Endodermal cell (in vitro differentiated cells): ENCODE measurements around the gene RAP1GAP2. TPM values are rescaled to one million over a fixed set of nuclear protein-coding genes. Genes with fewer than 3 reads are reported as not detected.

Source experiments
- DNase-seq: peaks from one replicate; pipeline ENCODE4 v3.0.0-alpha.2; 2017
- H3K27ac ChIP-seq: 2 replicates; pipeline ENCODE4 v1.5.1; 2013; ENCODE audit warnings: mild to moderate bottlenecking, low read depth, low read length, moderate library complexity
- H3K27me3 ChIP-seq: 2 replicates; pipeline ENCODE4 v1.6.1; 2013; ENCODE audit warnings: mild to moderate bottlenecking, low read length, moderate library complexity; ENCODE audit not compliant: insufficient read depth, control insufficient read depth, poor library complexity, severe bottlenecking
- H3K36me3 ChIP-seq: 2 replicates; pipeline ENCODE4 v1.7.0; 2013; ENCODE audit warnings: mild to moderate bottlenecking, low read length, moderate library complexity; ENCODE audit not compliant: control insufficient read depth, insufficient read depth
- H3K4me1 ChIP-seq: one replicate; pipeline ENCODE4 v1.7.0; 2013; ENCODE audit warnings: low read length; ENCODE audit not compliant: control insufficient read depth, insufficient read depth
- H3K4me3 ChIP-seq: 2 replicates; pipeline ENCODE4 v1.5.1; 2013; ENCODE audit warnings: mild to moderate bottlenecking, low read length, moderate library complexity
- H3K9ac ChIP-seq: 2 replicates; pipeline ENCODE4 v1.6.1; 2013; ENCODE audit warnings: mild to moderate bottlenecking, low read length, moderate library complexity; ENCODE audit not compliant: poor library complexity, severe bottlenecking; ENCODE audit errors: extremely low read depth
- H3K9me3 ChIP-seq: 2 replicates; pipeline ENCODE4 v1.6.1; 2013; ENCODE audit warnings: mild to moderate bottlenecking, low read length, moderate library complexity; ENCODE audit not compliant: control insufficient read depth
- H3K27ac Mint-ChIP-seq: 2 replicates; pipeline ENCODE4 v1.8.0; 2020; ENCODE audit warnings: mixed read lengths
- H3K27me3 Mint-ChIP-seq: 2 replicates; pipeline ENCODE4 v1.8.0; 2021; ENCODE audit warnings: mild to moderate bottlenecking, mixed read lengths; ENCODE audit not compliant: insufficient read depth
- H3K36me3 Mint-ChIP-seq: 2 replicates; pipeline ENCODE4 v1.8.0; 2020; ENCODE audit warnings: low read depth, mixed read lengths
- H3K4me1 Mint-ChIP-seq: 2 replicates; pipeline ENCODE4 v1.8.0; 2020; ENCODE audit warnings: mixed read lengths
- H3K4me3 Mint-ChIP-seq: 2 replicates; pipeline ENCODE4 v1.8.0; 2020; ENCODE audit warnings: mild to moderate bottlenecking, moderate library complexity, mixed read lengths
- H3K9me3 Mint-ChIP-seq: 2 replicates; pipeline ENCODE4 v1.8.0; 2020; ENCODE audit warnings: mild to moderate bottlenecking, mixed read lengths
- WGBS, 2 experiments: methylation state at CpG; one replicate each; pipeline versions ENCODE4 v1.1.5 to v1.1.7; 2013; ENCODE audit warnings: missing lambda C conversion rate in 2 of 2, mixed read lengths in 1 of 2; ENCODE audit not compliant: insufficient coverage in 1 of 2, insufficient read length in 1 of 2; 5-methylcytosine and 5-hydroxymethylcytosine counted together
- total RNA-seq, 2 donors: library from RNA; stranded (reverse); fragmentation: NEBNext Ultra II Directional in 1 of 2; extraction: Animal tissue kit (Norgen Biotek cat#: 25700) in 1 of 2; gene quantifications; 2 replicates in 1 of 2; 3 replicates in 1 of 2; pipeline ENCODE4 v1.2.1, GENCODE V29; 2021
- TF ChIP-seq, protein P1 (sequence below): fragments of 200-600 bp; sonication (generic); conservative IDR thresholded peaks from 2 replicates; pipeline ENCODE4 v1.5.0; 2021; ENCODE audit warnings: antibody characterized with exemption, mild to moderate bottlenecking

The RAP1GAP2 gene
- total RNA-seq, 2 donors from 2014 or later = 18.0 to 44.3 TPM

GRCh38 chr17:2961446-2961845 lies 165.2 kb downstream of the RAP1GAP2 start:
- Mint-ChIP-seq H3K4me3 (no peak overlapping the region), H3K4me1 (peaks cover 10% of the 10 kb centered on the region), H3K9me3 (no peaks in the 10 kb centered on the region), H3K27ac (no peak overlapping the region), H3K36me3 (peaks cover 10% of the 10 kb centered on the region), H3K27me3 (no peaks in the 10 kb centered on the region)
- WGBS, 2 experiments = 97% methylated on average over 4 to 8 of the region's 8 CpGs
- Histone ChIP-seq H3K9ac (no peak overlapping the region), H3K36me3 (no peaks in the 10 kb centered on the region), H3K9me3 (no peaks in the 10 kb centered on the region), H3K4me1 (no peaks in the 10 kb centered on the region), H3K27ac (no peak overlapping the region), H3K4me3 (no peak overlapping the region), H3K27me3 (no peaks in the 10 kb centered on the region)
- TF ChIP-seq, protein P1, sequence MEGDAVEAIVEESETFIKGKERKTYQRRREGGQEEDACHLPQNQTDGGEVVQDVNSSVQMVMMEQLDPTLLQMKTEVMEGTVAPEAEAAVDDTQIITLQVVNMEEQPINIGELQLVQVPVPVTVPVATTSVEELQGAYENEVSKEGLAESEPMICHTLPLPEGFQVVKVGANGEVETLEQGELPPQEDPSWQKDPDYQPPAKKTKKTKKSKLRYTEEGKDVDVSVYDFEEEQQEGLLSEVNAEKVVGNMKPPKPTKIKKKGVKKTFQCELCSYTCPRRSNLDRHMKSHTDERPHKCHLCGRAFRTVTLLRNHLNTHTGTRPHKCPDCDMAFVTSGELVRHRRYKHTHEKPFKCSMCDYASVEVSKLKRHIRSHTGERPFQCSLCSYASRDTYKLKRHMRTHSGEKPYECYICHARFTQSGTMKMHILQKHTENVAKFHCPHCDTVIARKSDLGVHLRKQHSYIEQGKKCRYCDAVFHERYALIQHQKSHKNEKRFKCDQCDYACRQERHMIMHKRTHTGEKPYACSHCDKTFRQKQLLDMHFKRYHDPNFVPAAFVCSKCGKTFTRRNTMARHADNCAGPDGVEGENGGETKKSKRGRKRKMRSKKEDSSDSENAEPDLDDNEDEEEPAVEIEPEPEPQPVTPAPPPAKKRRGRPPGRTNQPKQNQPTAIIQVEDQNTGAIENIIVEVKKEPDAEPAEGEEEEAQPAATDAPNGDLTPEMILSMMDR = no peak
- no peak for DNase-seq

DNA sequence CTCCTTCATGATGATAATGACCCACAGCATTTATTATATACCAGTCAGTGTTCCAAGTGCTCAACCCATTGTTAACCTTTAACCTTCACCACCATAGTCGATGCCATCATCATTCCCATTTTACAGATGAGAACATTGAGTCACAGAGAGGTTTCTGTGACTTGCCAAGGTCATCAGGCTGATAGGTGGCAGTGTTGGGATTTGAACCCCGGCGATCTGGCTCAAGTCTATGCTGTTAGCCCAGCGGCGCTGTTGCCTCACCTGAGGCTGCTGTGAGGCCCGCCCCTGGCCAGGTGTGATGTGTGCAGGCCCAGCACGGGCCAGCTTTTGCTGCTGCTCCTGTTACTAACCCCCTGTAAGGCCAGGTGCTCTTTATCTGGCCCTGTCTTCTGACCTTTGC lies 166.0 kb downstream of the RAP1GAP2 start:
- H3K4me3 ChIP-seq = no peak overlapping the region
- H3K27me3 ChIP-seq = no peaks in the 10 kb centered on the region
- Mint-ChIP-seq H3K9me3 (no peaks in the 10 kb centered on the region), H3K27ac (no peak overlapping the region), H3K27me3 (no peaks in the 10 kb centered on the region), H3K4me1 (peaks cover 10% of the 10 kb centered on the region), H3K36me3 (peaks cover 14% of the 10 kb centered on the region), H3K4me3 (no peak overlapping the region)
- no peaks in the 10 kb centered on the region for H3K36me3 ChIP-seq
- H3K9ac ChIP-seq = no peak overlapping the region
- no peaks in the 10 kb centered on the region for H3K4me1 ChIP-seq
- DNase-seq = no peak
- H3K9me3 ChIP-seq = no peaks in the 10 kb centered on the region
- TF ChIP-seq, protein P1 = no peak
- WGBS, 2 experiments = 92 to 95% methylated on average over 5 to 7 of the region's 7 CpGs
- no peak overlapping the region for H3K27ac ChIP-seq

GRCh38 chr17:2962729-2963128 lies 166.5 kb downstream of the RAP1GAP2 start:
- Mint-ChIP-seq H3K9me3 (no peaks in the 10 kb centered on the region), H3K4me1 (peaks cover 6% of the 10 kb centered on the region), H3K27me3 (no peaks in the 10 kb centered on the region), H3K4me3 (no peak overlapping the region), H3K36me3 (peaks cover 19% of the 10 kb centered on the region), H3K27ac (no peak overlapping the region)
- H3K36me3 ChIP-seq = no peaks in the 10 kb centered on the region
- no peaks in the 10 kb centered on the region for H3K27me3 ChIP-seq
- H3K4me1 ChIP-seq = no peaks in the 10 kb centered on the region
- H3K4me3 ChIP-seq = no peak overlapping the region
- WGBS, 2 experiments = 93 to 97% methylated on average over 8 to 14 of the region's 14 CpGs
- TF ChIP-seq, protein P1 = no peak
- no peaks in the 10 kb centered on the region for H3K9me3 ChIP-seq
- DNase-seq = no peak
- no peak overlapping the region for H3K9ac ChIP-seq
- H3K27ac ChIP-seq = no peak overlapping the region
